AML-193 (cell line): ENCODE data around the gene RAB20.

Experiments used
- DNase-seq, 2 experiments: peaks; one replicate each; lab custom pipeline; 2025; lab: John Stamatoyannopoulos, UW

The RAB20 gene

GRCh38 chr13:110529522-110530311, 31.8 kb downstream of the RAB20 start:
- DNase-seq = no peak

GRCh38 chr13:110528911-110529310, 32.6 kb downstream of the RAB20 start:
- no peak for DNase-seq

- DNase-seq = peak; percentile 66 to 70
These were observed 33.2 kb downstream of the RAB20 start for GRCh38 chr13:110528371-110528770.

- DNase-seq = no peak
These were observed 35.9 kb downstream of the RAB20 start for GRCh38 chr13:110525328-110526319.

- peak; percentile 40 to 72 for DNase-seq
These were observed 36.8 kb downstream of the RAB20 start for GRCh38 chr13:110524541-110525257.

- DNase-seq = no peak
These were observed 37.5 kb downstream of the RAB20 start for GRCh38 chr13:110523838-110524540.

GRCh38 chr13:110523180-110523579, 38.3 kb downstream of the RAB20 start:
- no peak for DNase-seq

- no peak for DNase-seq
These were observed 38.8 kb downstream of the RAB20 start for GRCh38 chr13:110522721-110523120.

GRCh38 chr13:110521946-110522345, 39.6 kb downstream of the RAB20 start:
- peak; percentile 96 for DNase-seq

GRCh38 chr13:110521296-110521680, 40.2 kb downstream of the RAB20 start:
- no peak for DNase-seq

GRCh38 chr13:110520431-110521295, 40.9 kb downstream of the RAB20 start:
- DNase-seq = peak; percentile 96

- no peak for DNase-seq
These were observed 42.0 kb downstream of the RAB20 start for GRCh38 chr13:110519506-110519905.

- no peak for DNase-seq
These were observed 42.5 kb downstream of the RAB20 start for GRCh38 chr13:110519046-110519445.

GRCh38 chr13:110518571-110518970, 43.0 kb downstream of the RAB20 start:
- DNase-seq = no peak

- DNase-seq = no peak
These were observed 43.3 kb downstream of the RAB20 start for GRCh38 chr13:110518226-110518525.

GRCh38 chr13:110517505-110518225, 43.9 kb downstream of the RAB20 start:
- no peak for DNase-seq

- DNase-seq = no peak
These were observed 45.0 kb downstream of the RAB20 start for GRCh38 chr13:110516500-110516899.

GRCh38 chr13:110512198-110512740, 49.3 kb downstream of the RAB20 start:
- no peak for DNase-seq

GRCh38 chr13:110511509-110512181, 49.9 kb downstream of the RAB20 start:
- DNase-seq = no peak
